Eye (tissue), 1 donor: ENCODE data around the gene TAF11L4.
"Not testable (repeated sequence)": the region's sequence is repeated elsewhere in the genome, so short reads cannot be mapped to it uniquely, and the experiment has no call there.

Experiments used
- DNase-seq: peaks from one replicate; pipeline ENCODE4 v3.0.0-alpha.2; 2015

TAF11L4 gene

DNA sequence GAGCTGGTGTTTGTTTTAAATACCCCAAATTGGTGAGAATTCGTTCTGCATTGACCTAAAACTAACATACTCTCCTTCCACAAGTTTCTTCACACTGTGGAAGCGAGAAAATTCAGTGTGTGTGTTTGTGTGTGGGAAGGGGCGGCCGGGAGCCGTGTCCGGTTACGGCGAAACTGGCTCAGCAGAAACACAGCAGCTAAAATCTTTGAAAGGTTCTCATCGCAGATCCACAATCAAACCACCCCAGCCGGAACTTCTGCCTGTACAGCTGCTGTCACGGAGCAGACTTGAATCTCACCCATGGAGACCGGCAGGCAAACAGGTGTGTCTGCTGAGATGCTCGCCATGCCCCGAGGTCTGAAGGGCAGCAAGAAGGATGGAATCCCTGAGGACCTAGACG is at the start of gene TAF11L4:
TAF11L4 (plus strand) TSS at position 301 of the 400 bp plus-strand sequence.
- not testable (repeated sequence) for DNase-seq

DNA sequence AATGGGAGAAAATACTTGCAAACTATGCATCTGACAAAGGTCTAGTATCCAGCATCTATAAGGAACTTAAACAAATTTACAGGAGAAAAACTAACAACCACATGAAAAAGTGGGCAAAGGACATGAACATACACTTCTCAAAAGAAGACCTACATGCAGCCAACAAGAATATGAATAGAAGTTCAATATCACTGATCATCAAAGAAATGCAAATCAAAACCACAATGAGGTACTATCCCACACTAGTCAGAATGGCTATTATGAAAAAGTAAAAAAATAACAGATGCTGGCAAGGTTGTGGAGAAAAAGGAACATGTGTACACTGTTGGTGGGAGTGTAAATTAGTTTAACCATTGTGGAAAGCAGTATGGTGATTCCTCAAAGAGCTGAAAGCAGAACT is 46.5 kb upstream of the TAF11L4 start:
- DNase-seq, result not testable (repeated sequence)

DNA sequence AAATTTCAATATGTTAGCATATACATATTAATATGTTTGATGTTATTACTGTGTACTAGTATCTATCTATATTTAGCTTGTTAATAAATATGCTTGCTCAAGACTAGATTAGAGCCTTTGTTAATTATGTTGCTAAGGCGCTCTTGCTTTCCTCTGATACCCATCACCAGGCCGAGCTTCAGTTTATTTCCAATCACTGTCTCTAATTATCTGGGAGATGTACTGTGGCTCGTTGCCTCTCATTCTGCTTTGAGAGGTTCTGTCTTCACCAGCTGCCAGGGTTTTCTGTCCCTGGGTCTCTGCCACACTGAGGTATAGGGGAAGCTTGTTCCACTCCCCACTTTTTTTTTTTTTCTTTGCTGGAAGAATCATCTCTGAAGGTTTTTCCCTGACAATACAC is 44.6 kb upstream of the TAF11L4 start:
- DNase-seq, result no peak

DNA sequence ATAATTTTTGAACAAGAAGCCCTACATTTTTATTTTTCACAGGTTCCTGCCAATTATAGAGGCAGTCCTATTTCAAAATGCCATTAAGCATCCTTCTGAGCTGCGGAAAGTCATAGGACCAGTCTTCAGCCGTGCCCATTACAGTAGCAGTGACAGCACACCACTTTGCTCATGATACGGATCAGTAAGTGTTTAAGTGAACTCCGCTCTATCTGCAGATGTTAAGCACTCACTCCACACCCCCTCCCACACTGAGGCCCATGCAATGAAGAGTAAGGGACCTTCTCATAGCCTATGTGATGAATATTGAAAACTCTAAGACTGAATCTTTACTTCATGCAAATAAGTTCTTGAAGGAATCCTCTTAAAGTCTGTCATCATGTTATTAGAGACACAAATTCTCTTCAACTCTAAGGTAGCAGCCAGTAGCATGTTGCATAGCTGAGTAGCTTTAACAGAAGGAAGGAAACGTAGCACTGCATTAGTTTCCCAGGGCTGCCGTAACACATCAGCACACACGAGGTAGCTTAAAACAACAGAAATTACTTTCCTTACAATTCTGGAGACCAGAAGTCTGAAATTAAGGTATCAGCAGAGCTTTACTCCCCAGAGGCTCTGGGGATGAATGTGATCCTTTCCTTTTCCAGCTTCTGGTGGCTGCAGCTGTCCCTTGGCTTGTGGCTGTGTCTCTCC is 43.9 kb upstream of the TAF11L4 start:
- peak; percentile 62 for DNase-seq

GRCh38 chr5:17481378-17481777 is 40.2 kb upstream of the TAF11L4 start:
- DNase-seq, result peak; percentile 55

DNA sequence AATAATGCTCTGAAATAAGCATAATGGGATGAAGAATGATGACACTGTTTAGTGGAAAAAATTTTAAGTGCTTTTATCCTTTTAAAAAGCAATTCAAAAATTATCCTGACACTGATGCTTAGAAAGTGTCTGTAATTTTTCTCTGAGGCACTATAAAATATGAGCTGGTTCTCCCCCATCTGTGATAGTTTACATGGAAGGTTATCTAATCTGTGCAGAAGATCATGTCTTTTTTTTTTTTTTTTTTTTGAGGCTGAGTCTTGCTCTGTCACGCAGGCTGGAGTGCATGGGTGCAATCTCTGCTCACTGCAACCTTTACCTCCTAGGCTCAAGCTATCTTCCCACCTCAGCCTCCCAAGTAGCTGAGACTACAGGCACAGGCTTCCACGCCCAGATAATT is 38.8 kb upstream of the TAF11L4 start:
- DNase-seq, result no peak

GRCh38 chr5:17486464-17487173 is 35.0 kb upstream of the TAF11L4 start:
- DNase-seq, result not testable (repeated sequence)

DNA sequence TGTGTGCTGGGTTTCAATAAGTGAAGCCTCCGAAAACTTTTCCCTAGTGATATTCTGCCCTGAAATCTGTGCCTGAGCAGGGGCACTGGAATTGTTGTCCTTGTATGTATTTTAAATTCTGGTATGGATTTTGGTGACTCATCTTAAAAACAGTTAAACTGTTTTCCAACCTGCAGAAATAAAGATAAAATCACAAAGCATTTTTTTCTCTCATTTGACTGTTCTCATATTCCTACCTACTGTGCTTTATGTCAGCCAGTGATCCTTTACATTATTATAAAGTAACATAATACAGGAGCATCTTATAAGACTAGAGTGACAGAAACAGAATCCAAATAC is 34.5 kb upstream of the TAF11L4 start:
- DNase-seq, result no peak

GRCh38 chr5:17491257-17491656 is 30.3 kb upstream of the TAF11L4 start:
- not testable (repeated sequence) for DNase-seq

GRCh38 chr5:17492770-17493169 is 28.8 kb upstream of the TAF11L4 start:
- DNase-seq, result no peak

DNA sequence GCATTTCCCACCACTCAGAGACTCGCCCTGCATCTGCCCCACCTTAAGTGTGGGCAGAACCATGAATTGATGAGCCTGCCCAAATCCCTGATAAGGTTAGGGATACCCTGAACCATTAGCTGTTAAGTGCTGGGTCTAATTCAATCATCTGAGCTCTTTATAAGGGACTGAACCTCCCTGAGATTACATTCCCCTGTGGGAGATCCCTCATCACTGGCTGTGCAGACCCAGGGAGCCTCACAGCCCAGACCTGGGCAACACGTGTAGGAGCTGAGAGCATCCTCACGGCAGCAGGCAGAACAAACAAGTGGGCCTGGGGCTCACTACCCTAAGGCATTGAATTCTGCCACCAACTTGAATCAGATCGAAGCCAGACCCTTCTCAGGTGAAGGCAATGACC is 24.2 kb upstream of the TAF11L4 start:
- no peak for DNase-seq

- not testable (repeated sequence) for DNase-seq
Measured at GRCh38 chr5:17497931-17498330, 23.7 kb upstream of the TAF11L4 start, which contains the start of gene TAF11L2. TAF11L2 (plus strand) TSS chr5:17498231.

DNA sequence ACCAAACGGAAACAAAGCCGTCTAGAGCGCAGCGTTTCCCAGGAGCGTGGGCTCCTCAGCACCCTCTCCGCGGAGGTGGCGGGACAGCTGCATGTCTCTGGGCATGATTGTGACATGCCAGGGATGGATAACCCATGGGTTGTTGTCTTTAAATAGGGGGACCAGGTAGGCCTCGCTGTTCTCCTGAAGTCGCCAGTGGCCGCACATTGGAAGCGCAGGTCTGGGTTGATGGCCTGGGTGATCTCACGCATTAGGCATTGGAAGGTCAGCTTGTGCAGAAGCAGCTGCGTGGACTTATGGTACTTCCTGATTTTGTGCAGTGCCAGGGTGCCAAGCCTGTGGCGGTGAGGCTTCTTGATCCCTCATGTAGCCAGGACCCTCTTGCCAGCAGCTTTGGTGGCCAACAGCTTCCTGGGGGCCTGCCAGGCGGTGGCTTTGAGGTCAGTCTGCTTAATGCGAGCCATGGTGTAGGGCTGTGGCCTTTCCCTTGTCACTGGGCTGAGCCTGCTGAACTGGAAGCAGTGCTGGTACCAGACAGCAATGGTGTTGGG is 9.8 kb upstream of the TAF11L4 start:
- no peak for DNase-seq

DNA sequence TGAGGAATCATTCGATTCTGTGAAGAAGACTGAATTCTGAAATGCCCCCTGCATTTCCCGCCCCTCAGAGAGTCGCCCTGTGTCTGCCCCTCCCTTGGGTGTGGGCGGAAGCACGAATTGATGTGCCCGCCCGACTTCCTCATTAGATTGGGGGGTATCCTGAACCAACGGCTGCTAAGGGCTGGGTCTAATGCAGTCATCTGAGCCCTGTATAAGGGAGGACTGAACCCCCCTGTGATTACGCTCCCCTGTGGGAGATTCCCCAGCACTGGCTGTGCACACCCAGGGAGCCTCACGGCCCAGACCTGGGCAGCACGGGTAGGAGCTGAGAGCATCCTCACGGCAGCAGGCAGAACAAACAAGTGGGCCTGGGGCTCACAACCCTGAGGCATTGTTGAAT is 4.1 kb upstream of the TAF11L4 start:
- DNase-seq, result not testable (repeated sequence)

- not testable (repeated sequence) for DNase-seq
Measured at GRCh38 chr5:17518067-17518466, 3.5 kb upstream of the TAF11L4 start, which contains the start of gene TAF11L3. TAF11L3 (plus strand) TSS chr5:17518367.

- not testable (repeated sequence) for DNase-seq
Measured at GRCh38 chr5:17519508-17519907, 2.1 kb upstream of the TAF11L4 start.

DNA sequence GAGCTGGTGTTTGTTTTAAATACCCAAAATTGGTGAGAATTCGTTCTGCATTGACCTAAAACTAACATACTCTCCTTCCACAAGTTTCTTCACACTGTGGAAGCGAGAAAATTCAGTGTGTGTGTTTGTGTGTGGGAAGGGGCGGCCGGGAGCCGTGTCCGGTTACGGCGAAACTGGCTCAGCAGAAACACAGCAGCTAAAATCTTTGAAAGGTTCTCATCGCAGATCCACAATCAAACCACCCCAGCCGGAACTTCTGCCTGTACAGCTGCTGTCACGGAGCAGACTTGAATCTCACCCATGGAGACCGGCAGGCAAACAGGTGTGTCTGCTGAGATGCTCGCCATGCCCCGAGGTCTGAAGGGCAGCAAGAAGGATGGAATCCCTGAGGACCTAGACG is 3.3 kb downstream of the TAF11L4 start, which contains the start of gene TAF11L5:
TAF11L5 (plus strand) TSS at position 301 of the 400 bp plus-strand sequence.
- not testable (repeated sequence) for DNase-seq

DNA sequence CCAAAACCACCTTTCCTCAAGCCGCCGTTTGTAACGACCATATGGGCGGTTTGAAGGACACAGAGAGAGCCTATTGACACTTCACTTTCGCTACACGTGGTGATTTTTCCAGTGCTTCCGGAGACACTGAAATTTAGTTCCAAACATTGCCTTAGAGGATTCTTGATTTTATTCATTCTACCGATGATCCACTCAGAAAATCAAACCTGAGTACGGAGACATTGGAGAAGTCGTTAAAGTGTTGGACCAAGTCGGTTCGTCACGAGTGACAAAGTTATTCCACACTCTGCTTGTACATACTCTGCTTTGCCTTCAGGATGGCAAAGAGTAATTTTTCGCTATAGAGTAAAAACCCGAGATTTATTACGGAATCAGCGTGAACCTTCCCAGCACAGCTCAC is 4.9 kb downstream of the TAF11L4 start:
- DNase-seq, result not testable (repeated sequence)

DNA sequence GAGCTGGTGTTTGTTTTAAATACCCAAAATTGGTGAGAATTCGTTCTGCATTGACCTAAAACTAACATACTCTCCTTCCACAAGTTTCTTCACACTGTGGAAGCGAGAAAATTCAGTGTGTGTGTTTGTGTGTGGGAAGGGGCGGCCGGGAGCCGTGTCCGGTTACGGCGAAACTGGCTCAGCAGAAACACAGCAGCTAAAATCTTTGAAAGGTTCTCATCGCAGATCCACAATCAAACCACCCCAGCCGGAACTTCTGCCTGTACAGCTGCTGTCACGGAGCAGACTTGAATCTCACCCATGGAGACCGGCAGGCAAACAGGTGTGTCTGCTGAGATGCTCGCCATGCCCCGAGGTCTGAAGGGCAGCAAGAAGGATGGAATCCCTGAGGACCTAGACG is 6.8 kb downstream of the TAF11L4 start, which contains the start of gene TAF11L6:
TAF11L6 (plus strand) TSS at position 301 of the 400 bp plus-strand sequence.
- DNase-seq, result not testable (repeated sequence)
